ENCODE results near the gene CD38.
"Not testable (repeated sequence)": the region's sequence is repeated elsewhere in the genome, so short reads cannot be mapped to it uniquely, and the experiment has no call there.

The CD38 gene

DNA sequence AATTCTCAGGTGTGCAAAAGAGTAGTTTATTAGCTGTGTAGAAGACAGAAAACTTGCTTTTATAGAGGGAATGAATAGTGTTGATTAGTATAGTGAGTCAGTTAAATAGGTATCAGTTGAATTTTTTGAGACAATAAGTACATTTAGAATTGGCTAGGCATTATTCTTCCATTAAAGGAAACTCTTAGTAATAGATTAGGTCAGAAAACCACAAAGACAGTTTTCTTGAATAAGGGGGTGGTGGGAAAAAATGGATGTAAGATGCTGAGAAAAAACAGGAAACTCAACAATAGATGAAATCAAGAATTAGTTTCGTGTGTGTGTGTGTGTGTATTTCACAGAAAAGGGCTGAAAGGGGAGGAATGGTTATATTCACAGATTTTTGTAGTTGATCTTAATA is 16.8 kb downstream of the CD38 start:
- H3K27me3 ChIP-seq (ENCODE audit: control insufficient read depth, insufficient read depth, low read length, poor library complexity, severe bottlenecking): no peaks in the 10 kb centered on the region
- H3K4me3 ChIP-seq (ENCODE audit: insufficient read depth, low read depth, low read length): no peak overlapping the region
- no peak overlapping the region for H3K27ac ChIP-seq (ENCODE audit: insufficient read depth, low read depth, low read length, poor library complexity, severe bottlenecking)
- H3K9me3 ChIP-seq (ENCODE audit: control insufficient read depth, low read length): no peaks in the 10 kb centered on the region
- H3K4me1 ChIP-seq (ENCODE audit: control insufficient read depth, insufficient read depth, low read length): no peaks in the 10 kb centered on the region
- 96 to 97% methylated on average over 1 of the region's 1 CpG for WGBS, 2 experiments
- H3K36me3 ChIP-seq (ENCODE audit: control insufficient read depth, insufficient read depth, low read length): no peaks in the 10 kb centered on the region

GRCh38 chr4:15797320-15797719 is 19.2 kb downstream of the CD38 start:
- Histone ChIP-seq H3K27me3 (ENCODE audit: control insufficient read depth, insufficient read depth, low read length, poor library complexity, severe bottlenecking) (no peaks in the 10 kb centered on the region), H3K4me3 (ENCODE audit: insufficient read depth, low read depth, low read length) (no peak overlapping the region), H3K9me3 (ENCODE audit: control insufficient read depth, low read length) (no peaks in the 10 kb centered on the region), H3K27ac (ENCODE audit: insufficient read depth, low read depth, low read length, poor library complexity, severe bottlenecking) (no peak overlapping the region), H3K4me1 (ENCODE audit: control insufficient read depth, insufficient read depth, low read length) (no peaks in the 10 kb centered on the region), H3K36me3 (ENCODE audit: control insufficient read depth, insufficient read depth, low read length) (no peaks in the 10 kb centered on the region)
- 81 to 86% methylated on average over 5 of the region's 5 CpGs for WGBS, 2 experiments

GRCh38 chr4:15799141-15799540 is 21.0 kb downstream of the CD38 start:
- H3K27ac ChIP-seq (ENCODE audit: insufficient read depth, low read depth, low read length, poor library complexity, severe bottlenecking): no peak overlapping the region
- H3K4me1 ChIP-seq (ENCODE audit: control insufficient read depth, insufficient read depth, low read length): no peaks in the 10 kb centered on the region
- no peak overlapping the region for H3K4me3 ChIP-seq (ENCODE audit: insufficient read depth, low read depth, low read length)
- no peaks in the 10 kb centered on the region for H3K36me3 ChIP-seq (ENCODE audit: control insufficient read depth, insufficient read depth, low read length)
- H3K9me3 ChIP-seq (ENCODE audit: control insufficient read depth, low read length): no peaks in the 10 kb centered on the region
- WGBS, 2 experiments: 94 to 100% methylated on average over 2 to 3 of the region's 4 CpGs
- no peaks in the 10 kb centered on the region for H3K27me3 ChIP-seq (ENCODE audit: control insufficient read depth, insufficient read depth, low read length, poor library complexity, severe bottlenecking)

GRCh38 chr4:15799701-15800100 is 21.6 kb downstream of the CD38 start:
- no peak overlapping the region for H3K27ac ChIP-seq (ENCODE audit: insufficient read depth, low read depth, low read length, poor library complexity, severe bottlenecking)
- no peaks in the 10 kb centered on the region for H3K27me3 ChIP-seq (ENCODE audit: control insufficient read depth, insufficient read depth, low read length, poor library complexity, severe bottlenecking)
- H3K4me3 ChIP-seq (ENCODE audit: insufficient read depth, low read depth, low read length): no peak overlapping the region
- H3K9me3 ChIP-seq (ENCODE audit: control insufficient read depth, low read length): no peaks in the 10 kb centered on the region
- no peaks in the 10 kb centered on the region for H3K36me3 ChIP-seq (ENCODE audit: control insufficient read depth, insufficient read depth, low read length)
- H3K4me1 ChIP-seq (ENCODE audit: control insufficient read depth, insufficient read depth, low read length): no peaks in the 10 kb centered on the region
- 91 to 96% methylated on average over 2 of the region's 2 CpGs for WGBS, 2 experiments

GRCh38 chr4:15802497-15802896 is 24.4 kb downstream of the CD38 start:
- H3K4me1 ChIP-seq (ENCODE audit: control insufficient read depth, insufficient read depth, low read length); H3K27me3 ChIP-seq (ENCODE audit: control insufficient read depth, insufficient read depth, low read length, poor library complexity, severe bottlenecking); H3K27ac ChIP-seq (ENCODE audit: insufficient read depth, low read depth, low read length, poor library complexity, severe bottlenecking); H3K9me3 ChIP-seq (ENCODE audit: control insufficient read depth, low read length); H3K4me3 ChIP-seq (ENCODE audit: insufficient read depth, low read depth, low read length); H3K36me3 ChIP-seq (ENCODE audit: control insufficient read depth, insufficient read depth, low read length): not testable (repeated sequence)

DNA sequence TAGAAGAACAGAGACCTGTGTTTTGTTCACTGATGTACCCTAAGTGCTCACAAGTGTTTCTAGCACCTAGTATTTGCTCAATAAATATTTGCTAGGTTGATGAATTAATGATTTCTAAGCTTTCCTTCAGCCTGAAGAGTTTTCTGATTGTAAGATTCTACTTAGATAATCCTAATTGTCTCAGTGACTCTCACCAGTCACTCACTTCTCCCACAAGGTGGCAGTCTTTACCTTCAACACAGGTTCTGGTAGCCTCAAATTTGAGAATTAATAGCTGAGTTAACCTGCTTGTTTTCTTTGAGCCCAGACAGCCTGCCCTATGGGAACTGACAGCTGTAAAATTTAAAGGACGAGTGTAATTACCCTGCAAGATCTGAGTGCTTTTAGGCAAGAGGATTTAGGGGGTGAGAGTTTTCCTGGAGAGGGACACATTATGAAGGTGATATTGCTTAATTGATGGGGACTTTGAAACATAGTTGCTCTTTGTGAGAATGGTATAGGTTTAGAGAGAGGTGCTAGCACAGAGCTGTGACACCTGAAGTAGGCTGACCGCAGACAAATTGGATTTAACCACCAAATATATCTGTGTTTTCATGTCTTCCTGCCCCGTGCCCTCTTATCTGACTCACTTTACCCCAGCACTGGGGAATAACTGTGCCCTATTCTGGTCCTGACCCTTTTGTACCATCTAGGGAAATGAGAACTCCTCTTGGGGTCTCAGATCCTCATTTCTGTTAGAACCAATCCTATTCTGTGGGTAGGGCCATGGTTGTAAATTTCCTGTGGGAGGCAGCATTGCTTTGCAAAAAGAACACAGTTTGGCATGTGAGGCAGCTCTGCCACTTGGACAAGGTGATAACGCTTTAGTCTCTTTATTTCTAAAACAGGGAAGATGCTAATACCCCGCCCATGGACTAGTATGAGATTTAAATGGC is 27.7 kb downstream of the CD38 start:
- Histone ChIP-seq H3K27me3 (ENCODE audit: control insufficient read depth, insufficient read depth, low read length, poor library complexity, severe bottlenecking) (no peaks in the 10 kb centered on the region), H3K9me3 (ENCODE audit: control insufficient read depth, low read length) (no peaks in the 10 kb centered on the region)
- WGBS, 2 experiments: 61 to 68% methylated on average over 5 of the region's 5 CpGs

GRCh38 chr4:15809058-15809457 is 30.9 kb downstream of the CD38 start:
- no peaks in the 10 kb centered on the region for H3K36me3 ChIP-seq (ENCODE audit: control insufficient read depth, insufficient read depth, low read length)
- no peaks in the 10 kb centered on the region for H3K27me3 ChIP-seq (ENCODE audit: control insufficient read depth, insufficient read depth, low read length, poor library complexity, severe bottlenecking)
- no peaks in the 10 kb centered on the region for H3K9me3 ChIP-seq (ENCODE audit: control insufficient read depth, low read length)
- no peak overlapping the region for H3K4me3 ChIP-seq (ENCODE audit: insufficient read depth, low read depth, low read length)
- H3K4me1 ChIP-seq (ENCODE audit: control insufficient read depth, insufficient read depth, low read length): no peaks in the 10 kb centered on the region
- H3K27ac ChIP-seq (ENCODE audit: insufficient read depth, low read depth, low read length, poor library complexity, severe bottlenecking): no peak overlapping the region
- WGBS, 2 experiments: 91 to 95% methylated on average over 5 of the region's 5 CpGs

More for the DNA sequence above, 27.7 kb downstream of the CD38 start:
- H3K27ac ChIP-seq (ENCODE audit: insufficient read depth, low read depth, low read length, poor library complexity, severe bottlenecking): no peak overlapping the region
- no peak overlapping the region for H3K4me3 ChIP-seq (ENCODE audit: insufficient read depth, low read depth, low read length)
- no peaks in the 10 kb centered on the region for H3K36me3 ChIP-seq (ENCODE audit: control insufficient read depth, insufficient read depth, low read length)
- no peaks in the 10 kb centered on the region for H3K4me1 ChIP-seq (ENCODE audit: control insufficient read depth, insufficient read depth, low read length)

DNA sequence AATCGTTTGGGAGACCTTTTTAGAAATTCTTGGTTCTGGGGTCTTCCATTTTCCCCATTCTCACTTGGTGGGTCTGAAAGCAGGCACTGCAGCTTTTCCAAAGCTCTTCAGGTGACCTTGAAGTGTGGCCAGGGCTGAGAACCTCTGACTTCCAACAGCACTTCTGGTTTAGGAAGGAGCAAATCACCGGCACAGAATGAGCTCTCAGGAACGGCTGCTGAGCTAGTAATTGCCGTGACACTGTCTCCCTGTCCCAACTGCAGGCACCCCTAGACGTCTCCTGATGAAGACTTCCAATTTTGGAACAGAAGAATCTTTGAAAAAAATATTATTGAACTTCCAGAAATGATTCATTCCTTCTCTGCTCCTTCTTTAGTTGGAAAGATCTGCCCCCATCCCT is 31.3 kb downstream of the CD38 start:
- no peaks in the 10 kb centered on the region for H3K9me3 ChIP-seq (ENCODE audit: control insufficient read depth, low read length)
- no peaks in the 10 kb centered on the region for H3K4me1 ChIP-seq (ENCODE audit: control insufficient read depth, insufficient read depth, low read length)
- H3K36me3 ChIP-seq (ENCODE audit: control insufficient read depth, insufficient read depth, low read length): no peaks in the 10 kb centered on the region
- H3K4me3 ChIP-seq (ENCODE audit: insufficient read depth, low read depth, low read length): no peak overlapping the region
- H3K27me3 ChIP-seq (ENCODE audit: control insufficient read depth, insufficient read depth, low read length, poor library complexity, severe bottlenecking): no peaks in the 10 kb centered on the region
- WGBS, 2 experiments: 82 to 85% methylated on average over 5 of the region's 5 CpGs
- H3K27ac ChIP-seq (ENCODE audit: insufficient read depth, low read depth, low read length, poor library complexity, severe bottlenecking): no peak overlapping the region

- no peaks in the 10 kb centered on the region for H3K27me3 ChIP-seq (ENCODE audit: control insufficient read depth, insufficient read depth, low read length, poor library complexity, severe bottlenecking)
- H3K9me3 ChIP-seq (ENCODE audit: control insufficient read depth, low read length): no peaks in the 10 kb centered on the region
- H3K27ac ChIP-seq (ENCODE audit: insufficient read depth, low read depth, low read length, poor library complexity, severe bottlenecking): no peak overlapping the region
- H3K4me1 ChIP-seq (ENCODE audit: control insufficient read depth, insufficient read depth, low read length): no peaks in the 10 kb centered on the region
- no peaks in the 10 kb centered on the region for H3K36me3 ChIP-seq (ENCODE audit: control insufficient read depth, insufficient read depth, low read length)
- no peak overlapping the region for H3K4me3 ChIP-seq (ENCODE audit: insufficient read depth, low read depth, low read length)
- WGBS, 2 experiments: 86 to 87% methylated on average over 1 to 2 of the region's 2 CpGs
These were observed 33.7 kb downstream of the CD38 start for GRCh38 chr4:15811703-15812337.

DNA sequence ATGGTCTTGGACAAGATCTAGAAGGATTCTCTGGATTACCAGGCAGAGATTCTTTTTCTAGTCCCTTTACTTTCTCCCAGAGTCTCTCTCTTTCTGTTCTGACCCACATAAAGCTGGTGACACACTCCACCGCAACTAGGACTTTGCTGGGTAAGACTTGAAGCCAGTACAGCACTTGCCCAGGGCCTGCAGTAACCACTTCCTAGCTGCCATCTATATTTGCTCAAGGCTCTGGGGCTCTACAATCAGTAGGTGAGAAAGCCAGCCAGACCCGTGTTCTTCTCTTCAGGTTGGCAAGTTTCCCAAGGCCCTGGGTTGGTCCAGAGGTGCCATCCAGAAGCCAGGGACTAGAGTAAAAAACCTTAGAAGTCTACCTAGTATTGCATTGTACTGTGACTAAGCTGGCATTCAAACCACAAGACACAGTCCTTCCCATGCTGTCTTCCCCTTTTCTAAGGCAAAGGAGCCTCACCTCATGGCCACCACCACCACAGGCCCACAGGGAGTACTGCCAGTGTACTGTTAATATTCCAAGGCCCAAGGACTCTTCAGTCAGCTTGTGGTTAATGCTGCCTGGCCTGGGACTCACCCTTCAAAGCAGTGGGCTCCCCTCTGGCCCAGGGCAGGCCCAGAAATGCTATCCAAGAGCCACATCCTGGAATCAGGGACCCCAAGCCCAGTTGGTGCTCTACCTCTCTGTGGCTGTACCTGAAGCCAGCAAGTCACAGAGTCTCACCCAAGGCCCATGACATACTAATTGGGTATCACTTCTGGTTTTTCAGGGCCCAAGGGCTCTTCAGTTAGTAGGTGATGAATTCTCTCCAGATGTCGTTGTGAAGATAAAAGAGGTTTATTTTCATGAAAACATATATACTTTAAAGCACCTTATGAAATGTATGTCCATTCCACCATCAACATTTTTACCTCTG is 54.7 kb downstream of the CD38 start:
- H3K27me3 ChIP-seq (ENCODE audit: control insufficient read depth, insufficient read depth, low read length, poor library complexity, severe bottlenecking): no peaks in the 10 kb centered on the region
- H3K4me3 ChIP-seq (ENCODE audit: insufficient read depth, low read depth, low read length): no peak overlapping the region
- H3K27ac ChIP-seq (ENCODE audit: insufficient read depth, low read depth, low read length, poor library complexity, severe bottlenecking): no peak overlapping the region
- H3K4me1 ChIP-seq (ENCODE audit: control insufficient read depth, insufficient read depth, low read length): no peaks in the 10 kb centered on the region
- no peaks in the 10 kb centered on the region for H3K9me3 ChIP-seq (ENCODE audit: control insufficient read depth, low read length)
- H3K36me3 ChIP-seq (ENCODE audit: control insufficient read depth, insufficient read depth, low read length): no peaks in the 10 kb centered on the region
- 91 to 92% methylated on average over 2 of the region's 3 CpGs for WGBS, 2 experiments
